Amniotic stem cell (primary cell): ENCODE results near the gene MLLT3.

ENCODE experiments used
- DNase-seq: peaks from one replicate; lab custom pipeline; 2025; lab: John Stamatoyannopoulos, UW

Gene MLLT3

GRCh38 chr9:20553558-20554149 is 68.6 kb downstream of the MLLT3 start:
- no peak for DNase-seq

GRCh38 chr9:20552874-20553557 is 69.3 kb downstream of the MLLT3 start:
- DNase-seq: no peak

DNA sequence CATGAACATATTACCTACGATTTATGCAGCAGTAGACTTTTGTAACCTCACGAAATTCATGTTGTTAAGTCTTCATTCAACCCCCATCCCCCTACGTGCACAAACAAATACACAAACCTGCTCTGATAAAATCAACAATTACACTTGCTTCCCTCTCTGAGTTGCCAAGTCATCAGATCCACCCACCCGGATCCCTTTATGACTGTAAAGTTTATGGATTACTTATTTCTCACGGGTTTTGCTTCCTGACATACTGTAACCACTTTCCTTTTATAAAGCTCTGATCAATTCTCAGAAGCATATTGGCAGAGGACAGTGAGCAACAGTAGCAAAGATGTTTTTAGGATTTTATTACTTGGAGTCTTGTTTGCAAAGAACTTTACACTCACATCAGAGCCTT is 70.5 kb downstream of the MLLT3 start:
- DNase-seq: no peak

DNA sequence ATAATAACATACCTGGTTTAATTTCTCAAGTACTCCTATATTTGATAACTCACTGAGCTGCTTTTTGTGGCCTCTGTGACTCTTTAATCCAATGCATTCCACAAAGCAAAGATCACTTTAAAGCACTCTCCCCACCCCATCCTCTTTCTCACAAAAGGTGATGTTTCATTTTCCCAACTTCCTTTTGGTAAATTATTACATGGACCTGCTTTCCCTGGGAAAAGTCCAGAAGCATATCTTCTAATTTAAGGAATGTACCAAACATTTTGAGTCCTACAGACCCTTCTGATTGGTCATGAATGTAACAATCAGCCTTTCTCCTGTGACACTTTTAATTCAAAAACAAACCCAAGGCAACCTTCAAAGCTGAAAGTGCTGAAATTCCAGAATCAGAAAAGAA is 71.1 kb downstream of the MLLT3 start:
- DNase-seq: no peak

DNA sequence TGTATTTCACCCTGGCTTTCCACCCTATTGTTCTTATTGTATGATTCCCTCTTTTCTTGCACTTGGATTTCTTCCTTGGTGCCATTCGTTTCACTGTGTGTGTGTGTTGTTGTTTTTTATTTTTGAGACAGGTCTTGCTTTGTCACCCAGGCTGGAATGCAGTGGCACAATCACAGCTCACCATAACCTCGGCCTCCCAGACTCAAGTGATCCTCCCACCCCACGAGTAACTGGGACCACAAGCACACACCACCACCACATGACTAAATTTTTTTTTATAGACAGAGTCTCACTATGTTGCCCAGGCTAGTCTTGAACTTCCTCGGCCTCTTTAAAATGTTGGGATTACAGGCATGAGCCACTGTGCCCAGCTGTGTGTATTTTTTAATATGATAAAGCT is 72.0 kb downstream of the MLLT3 start:
- no peak for DNase-seq

- no peak for DNase-seq
Measured at GRCh38 chr9:20549053-20549452, 73.2 kb downstream of the MLLT3 start.

GRCh38 chr9:20545023-20545622 is 77.2 kb downstream of the MLLT3 start:
- DNase-seq: no peak

DNA sequence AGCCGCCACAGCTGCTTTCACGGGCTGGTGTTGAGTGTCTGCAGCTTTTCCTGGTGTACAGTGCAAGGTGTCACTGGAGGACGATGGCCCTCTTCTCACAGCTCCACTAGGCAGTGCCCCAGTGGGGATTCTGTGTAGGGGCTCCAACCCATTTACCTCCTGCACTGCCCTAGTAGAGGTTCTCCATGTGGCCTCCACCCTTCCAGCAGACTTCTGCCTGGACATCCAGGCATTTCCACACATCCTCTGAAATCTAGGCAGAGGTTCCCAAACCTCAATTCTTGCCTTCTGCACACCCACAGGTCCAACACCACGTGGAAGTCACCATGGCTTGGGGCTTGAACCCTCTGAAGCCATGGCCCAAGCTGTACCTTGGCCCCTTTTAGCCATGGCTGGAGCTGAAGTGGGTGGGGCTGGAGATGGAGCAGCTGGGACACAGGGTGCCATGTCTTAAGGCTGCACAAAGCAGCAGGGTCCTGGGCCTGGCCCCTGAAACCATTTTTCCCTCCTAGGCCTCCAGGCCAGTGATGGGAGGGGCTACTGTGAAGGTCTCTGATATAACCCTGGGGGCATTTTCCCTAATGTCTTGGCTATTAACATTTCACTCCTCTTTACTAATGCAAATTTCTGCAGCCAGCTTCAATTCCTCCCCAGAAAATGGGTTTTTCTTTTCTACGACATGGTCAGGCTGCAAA is 82.0 kb downstream of the MLLT3 start:
- DNase-seq: no peak

- no peak for DNase-seq
Measured at GRCh38 chr9:20538956-20539355, 83.3 kb downstream of the MLLT3 start.

- no peak for DNase-seq
Measured at GRCh38 chr9:20538092-20538491, 84.2 kb downstream of the MLLT3 start.

DNA sequence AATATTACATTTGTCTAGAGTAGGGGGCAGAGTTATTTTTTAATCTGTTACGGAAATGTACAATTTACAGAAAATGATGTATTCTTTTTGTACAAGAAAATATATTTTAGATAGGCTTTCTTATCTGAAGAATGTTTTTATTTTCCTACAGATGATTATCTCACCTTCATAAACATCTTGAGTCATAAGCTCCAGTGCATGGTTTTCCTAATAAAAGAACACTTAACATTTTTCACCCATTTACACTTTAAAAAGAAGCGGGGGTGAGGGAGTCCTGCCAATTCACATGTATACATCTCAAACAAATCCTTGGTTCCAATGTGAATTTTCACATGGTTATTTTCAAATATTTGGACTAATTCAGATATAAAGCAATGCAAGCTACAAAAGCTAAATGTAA is 85.0 kb downstream of the MLLT3 start:
- no peak for DNase-seq

- DNase-seq: no peak
Measured at GRCh38 chr9:20532584-20532983, 89.7 kb downstream of the MLLT3 start.

DNA sequence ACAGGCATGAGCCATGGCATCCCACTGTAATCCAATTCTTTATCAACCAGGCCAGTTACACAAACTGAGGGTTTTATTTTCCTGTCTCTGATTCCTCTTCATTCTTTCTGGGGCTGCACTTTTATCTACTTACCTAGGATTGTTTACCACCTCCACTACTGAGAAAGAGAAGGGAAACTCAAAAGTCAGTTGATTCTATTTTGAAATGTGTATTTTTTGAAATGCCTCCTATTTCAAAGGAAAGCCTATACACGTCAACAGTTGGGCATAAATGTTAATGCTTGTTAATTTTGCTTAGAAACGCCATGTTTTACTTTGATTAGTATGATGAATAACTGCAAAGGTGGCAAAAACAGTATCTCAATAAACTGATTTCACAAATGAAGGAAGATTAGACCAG is 92.5 kb downstream of the MLLT3 start:
- no peak for DNase-seq

GRCh38 chr9:20528253-20528652 is 94.0 kb downstream of the MLLT3 start:
- DNase-seq: no peak

DNA sequence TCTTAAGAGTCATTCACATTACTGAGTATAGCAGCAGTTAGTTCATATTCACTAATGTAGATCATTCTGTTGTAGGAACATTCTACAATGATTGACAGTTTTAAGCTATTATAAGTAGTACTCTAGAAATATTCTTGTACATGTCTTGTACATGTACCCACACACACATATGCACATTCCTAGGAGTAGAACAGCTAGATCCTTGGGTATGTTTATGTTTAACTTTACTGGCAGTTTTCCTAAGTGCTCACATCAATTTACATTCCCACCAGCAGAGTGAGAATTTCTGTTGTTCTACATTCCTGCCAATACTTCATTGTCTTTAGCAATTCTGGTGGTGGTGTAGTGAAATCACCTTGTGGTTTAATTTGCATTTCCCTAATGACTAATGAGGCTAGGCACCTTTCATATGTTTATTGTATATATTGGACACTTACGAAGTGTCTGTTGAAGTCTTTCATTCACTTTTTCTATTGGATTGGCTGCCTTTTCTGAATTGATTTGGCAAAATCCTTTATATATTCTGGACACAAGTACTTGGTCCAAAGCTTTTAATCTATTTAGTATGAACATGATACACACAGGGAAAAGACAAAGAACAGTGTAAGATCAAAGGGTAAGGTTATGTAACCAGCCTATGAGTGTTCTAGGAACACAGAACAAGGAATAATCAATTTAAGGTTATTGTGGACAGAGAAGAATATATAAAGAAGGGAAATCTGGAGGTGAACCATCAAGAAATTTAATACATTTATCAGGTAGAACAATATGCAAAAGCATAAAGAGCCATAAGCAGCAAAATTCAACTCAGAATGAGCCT is 95.6 kb downstream of the MLLT3 start:
- DNase-seq: no peak

DNA sequence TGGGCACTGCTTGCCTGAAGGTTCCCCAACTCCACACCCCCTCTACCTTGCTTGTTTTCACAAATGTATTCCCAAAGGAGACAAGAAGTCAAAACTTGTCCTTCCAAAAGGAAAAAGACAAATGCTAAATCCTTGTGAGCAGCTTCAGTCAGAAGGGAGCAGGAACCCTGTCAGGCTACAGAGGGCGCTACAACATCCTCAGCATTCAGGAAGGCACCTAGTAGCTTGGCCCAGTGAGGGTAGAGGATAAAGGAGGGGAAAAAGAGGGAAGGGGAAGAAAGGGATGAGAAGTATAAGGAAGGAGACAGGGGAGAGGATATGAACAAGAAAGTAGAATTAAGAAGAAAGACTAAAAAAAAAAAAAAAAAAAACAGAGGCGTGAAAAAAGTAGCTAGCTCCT is 97.5 kb downstream of the MLLT3 start:
- DNase-seq: no peak

DNA sequence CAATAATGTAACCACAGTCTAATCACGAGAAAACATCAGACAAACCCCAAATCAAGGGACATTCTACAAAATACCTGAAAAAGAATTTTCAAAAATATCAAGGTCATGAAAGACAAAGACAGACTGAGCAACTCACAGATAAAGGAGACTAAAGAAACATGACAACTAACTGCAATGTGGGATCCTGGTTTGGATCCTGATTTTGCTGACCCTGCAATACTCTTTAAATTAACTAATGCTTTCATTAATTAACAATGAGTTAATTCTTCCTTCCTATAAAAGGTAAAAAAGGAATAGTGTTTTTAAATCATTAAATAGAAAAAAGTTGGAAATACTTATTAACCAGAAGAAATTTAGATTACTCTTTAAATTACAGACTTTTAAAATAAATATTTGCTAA is 103.6 kb downstream of the MLLT3 start:
- no peak for DNase-seq

- DNase-seq: no peak
Measured at GRCh38 chr9:20513126-20513913, 109.0 kb downstream of the MLLT3 start.

GRCh38 chr9:20512636-20513035 is 109.7 kb downstream of the MLLT3 start:
- no peak for DNase-seq

- DNase-seq: peak; percentile 7
Measured at GRCh38 chr9:20512106-20512505, 110.2 kb downstream of the MLLT3 start.

DNA sequence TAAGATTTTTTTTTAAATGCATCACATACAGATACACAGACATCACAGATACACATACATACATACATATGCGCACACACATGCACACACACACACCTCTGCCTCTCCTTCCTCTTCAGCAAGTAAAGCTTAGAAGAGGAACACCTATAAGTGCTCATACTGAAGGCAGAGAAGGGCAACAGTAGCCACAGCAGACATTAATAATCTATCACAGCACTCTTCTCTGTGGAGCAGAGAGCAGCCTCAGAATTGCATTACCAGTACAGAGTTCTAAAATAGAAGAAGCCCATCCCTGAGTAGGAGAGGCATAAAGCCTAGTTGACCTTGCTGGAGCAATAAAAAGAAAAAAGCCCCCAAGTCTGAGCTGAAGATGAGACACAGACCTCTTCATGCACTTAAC is 110.6 kb downstream of the MLLT3 start:
- DNase-seq: no peak
